Measurements from ENCODE around the gene LPCAT2.

LPCAT2 gene

DNA sequence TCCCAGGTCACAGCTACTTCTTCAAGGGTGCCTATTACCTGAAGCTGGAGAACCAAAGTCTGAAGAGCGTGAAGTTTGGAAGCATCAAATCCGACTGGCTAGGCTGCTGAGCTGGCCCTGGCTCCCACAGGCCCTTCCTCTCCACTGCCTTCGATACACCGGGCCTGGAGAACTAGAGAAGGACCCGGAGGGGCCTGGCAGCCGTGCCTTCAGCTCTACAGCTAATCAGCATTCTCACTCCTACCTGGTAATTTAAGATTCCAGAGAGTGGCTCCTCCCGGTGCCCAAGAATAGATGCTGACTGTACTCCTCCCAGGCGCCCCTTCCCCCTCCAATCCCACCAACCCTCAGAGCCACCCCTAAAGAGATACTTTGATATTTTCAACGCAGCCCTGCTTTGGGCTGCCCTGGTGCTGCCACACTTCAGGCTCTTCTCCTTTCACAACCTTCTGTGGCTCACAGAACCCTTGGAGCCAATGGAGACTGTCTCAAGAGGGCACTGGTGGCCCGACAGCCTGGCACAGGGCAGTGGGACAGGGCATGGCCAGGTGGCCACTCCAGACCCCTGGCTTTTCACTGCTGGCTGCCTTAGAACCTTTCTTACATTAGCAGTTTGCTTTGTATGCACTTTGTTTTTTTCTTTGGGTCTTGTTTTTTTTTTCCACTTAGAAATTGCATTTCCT is 3.4 kb upstream of the LPCAT2 start:
- no peak for DNase-seq

DNA sequence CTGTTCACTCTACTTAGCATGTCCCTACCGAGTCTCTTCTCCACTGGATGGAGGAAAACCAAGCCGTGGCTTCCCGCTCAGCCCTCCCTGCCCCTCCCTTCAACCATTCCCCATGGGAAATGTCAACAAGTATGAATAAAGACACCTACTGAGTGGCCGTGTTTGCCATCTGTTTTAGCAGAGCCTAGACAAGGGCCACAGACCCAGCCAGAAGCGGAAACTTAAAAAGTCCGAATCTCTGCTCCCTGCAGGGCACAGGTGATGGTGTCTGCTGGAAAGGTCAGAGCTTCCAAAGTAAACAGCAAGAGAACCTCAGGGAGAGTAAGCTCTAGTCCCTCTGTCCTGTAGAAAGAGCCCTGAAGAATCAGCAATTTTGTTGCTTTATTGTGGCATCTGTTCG is 2.8 kb upstream of the LPCAT2 start:
- DNase-seq = no peak

DNA sequence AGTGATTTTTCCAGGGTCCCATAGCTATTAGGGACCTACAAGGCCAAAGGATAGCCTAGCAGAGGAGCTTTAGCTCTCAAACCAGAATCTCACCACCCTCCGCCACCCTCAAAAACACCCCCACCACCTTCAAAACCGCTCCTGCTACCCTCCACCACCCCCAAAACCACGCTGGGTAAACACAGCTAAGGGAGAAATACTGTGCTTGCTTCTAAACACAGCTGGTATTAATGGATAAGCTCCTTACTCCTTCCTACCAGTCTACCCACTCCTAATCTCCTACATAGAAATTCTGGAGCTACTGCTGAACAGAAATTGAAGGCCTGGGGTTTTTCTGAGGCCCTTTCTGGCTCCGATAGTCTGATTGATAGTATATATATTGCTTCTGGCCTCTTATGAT is 2.2 kb upstream of the LPCAT2 start:
- DNase-seq = no peak

DNA sequence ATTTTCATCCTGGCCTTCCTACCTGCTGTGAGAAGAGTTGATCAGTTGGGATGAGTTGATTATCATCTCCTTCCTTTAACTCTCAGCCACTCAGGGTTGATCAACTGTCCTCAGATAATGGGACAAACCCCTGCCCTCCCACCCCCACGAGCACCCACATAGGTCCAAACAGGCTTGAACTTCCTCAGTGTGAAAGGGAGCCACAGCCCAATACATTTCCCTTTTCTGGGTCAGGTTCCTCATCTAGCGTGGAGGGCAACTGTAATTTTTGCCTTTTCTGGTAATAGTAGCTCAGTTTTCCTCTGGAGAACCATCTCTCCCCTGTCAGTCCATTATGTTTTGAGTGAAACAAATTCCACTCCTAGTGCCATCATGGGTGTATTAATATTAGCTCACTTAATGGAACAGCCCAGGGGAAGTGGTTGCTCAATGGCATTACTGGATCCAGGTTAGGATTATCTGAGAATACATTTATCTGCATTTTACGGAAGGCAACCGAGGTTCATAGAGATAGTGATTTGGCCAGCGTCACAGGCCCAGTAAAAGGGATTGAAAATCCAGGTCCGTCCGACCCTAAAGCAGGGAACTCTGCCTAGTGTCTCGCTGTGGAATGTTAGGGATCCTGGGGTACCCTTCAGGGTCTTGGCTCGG is 476 bp upstream of the LPCAT2 start:
- DNase-seq = no peak

DNA sequence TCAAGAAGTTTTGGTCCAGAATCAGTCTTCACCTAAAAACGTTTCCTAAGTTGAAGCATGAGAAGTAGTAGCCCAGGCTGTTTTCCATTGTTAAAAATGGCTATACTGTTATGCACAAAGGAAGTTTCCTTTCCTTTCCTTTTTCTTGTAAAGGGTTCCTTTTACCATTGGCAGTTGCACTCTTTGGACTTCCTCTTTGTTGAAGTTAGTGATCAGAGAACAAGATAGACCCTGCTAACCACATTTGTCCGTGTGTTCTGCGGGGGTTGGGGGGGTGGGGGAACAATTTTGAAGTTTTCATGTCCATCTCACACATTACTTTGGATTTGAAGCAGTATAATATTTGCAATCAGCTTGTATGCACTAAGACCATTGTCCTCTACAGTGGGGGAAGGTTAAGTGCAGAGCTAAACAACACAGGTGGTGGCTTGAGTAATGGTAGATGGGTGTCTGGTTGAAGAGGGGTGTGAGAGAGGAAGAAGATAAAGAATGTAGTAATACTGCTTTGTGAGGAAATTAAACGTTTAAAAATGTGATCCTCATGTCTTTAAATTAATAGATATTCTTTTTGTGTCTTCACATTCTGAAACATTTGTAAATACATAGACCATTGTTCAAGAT is 1.4 kb downstream of the LPCAT2 start:
- no peak for DNase-seq

DNA sequence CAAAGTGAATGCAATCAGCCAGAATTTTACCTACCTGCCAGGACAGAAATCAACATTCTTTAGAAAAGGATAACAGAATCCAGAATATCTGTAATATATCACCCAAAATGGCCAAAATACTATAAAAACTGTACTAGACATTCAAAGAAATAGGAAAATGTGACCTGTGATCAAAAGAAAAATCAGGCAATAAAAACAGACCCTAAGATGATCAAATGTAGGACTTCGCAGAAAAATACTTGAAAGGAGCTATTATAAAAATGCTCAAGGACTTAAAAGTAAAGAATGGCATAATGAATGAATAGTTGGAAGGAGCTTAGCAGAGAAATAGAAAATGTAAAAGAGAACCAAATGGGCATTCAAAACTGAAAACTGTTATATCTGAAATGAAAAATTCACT is 4.1 kb downstream of the LPCAT2 start:
- no peak for DNase-seq

DNA sequence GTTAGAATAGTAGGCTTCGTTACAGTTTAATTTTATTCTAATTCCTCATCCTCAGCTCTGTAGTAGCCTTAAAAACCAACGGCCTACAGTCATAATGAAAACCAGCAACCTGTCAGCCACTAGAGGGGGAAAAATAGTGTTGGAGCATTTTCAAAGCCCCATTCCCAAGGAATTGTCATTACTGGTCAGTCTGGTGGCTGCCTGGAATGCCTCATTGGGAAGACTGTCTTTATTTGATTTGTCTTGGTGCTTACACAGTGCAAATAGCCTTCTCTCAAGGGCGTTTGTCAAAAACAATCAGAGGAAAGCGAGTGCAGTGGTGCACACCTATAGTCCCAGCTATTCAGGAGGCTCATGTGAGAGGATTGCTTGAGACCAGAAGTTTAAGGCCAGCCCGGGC is 4.7 kb downstream of the LPCAT2 start:
- no peak for DNase-seq

DNA sequence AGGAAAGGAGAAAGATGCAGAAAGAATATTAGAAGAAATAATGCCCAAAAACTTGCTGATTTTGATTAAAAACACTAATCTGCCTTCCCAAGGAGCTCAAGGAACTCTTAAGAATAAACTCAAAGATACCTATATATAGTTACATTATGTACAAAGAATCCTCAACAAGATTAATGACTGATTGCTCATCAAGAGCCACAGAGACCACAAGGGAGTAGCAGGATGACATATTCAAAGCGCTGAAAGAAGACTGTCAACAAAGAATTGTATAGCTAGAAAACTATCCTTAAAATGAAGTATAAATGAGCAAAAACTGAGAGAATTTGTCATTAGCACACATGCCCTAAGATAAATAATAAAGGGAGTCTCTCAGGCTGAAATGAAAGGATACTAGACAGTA is 6.2 kb downstream of the LPCAT2 start:
- DNase-seq = no peak

DNA sequence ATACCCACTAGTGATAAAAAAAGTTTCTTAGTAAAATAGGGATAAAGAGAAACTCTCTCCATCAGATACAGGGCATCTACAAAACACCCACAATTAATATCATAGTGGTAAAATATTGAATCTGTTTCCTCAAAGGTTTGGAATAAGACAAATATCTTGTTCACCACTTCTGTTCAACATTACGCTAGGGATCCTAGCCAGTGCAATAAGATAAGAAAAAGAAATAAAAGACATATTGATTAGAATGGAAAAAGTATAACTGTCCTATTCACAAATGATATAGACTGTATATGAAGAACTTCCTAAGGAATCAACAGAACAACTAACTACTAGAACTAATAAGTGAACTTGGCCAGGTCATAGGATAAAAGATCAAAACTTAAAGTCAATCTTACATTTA is 12.9 kb downstream of the LPCAT2 start:
- no peak for DNase-seq

DNA sequence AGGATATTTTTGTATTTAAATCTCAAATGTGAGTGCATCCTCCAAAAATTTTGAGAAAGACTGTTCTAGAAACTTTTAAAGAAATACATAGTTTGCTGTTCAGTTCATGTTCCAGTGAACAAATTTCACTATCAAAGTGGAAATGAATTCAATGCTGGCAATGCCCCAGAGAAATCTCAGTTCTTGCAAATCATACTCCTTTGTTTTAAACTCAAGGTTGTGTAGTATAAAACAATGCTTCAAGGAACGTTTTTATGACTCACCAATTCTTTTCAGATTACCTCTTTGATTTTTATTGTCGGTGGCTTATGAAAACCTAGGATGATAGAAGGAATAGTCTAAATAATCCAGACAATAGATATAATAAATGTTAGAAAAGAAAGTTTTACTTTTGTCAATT is 17.6 kb downstream of the LPCAT2 start:
- no peak for DNase-seq

DNA sequence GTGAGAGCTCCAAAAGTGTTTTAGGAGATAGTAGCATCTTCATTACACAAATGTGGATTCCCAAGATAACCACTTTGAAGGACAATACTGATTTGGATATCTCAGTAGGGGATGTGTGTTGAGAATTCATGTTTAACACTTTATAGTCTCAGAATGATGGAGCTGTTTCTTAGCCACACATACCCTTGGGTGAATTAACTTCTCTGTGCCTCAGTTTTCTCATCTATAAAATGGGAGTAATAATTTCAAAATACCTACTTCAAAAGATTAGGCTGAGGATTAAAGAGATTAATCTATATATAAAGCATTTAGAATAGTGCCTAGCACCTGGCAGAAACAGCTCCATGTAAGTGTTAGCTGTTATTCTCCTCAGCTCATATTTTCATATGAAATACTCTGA is 19.0 kb downstream of the LPCAT2 start:
- DNase-seq = no peak

DNA sequence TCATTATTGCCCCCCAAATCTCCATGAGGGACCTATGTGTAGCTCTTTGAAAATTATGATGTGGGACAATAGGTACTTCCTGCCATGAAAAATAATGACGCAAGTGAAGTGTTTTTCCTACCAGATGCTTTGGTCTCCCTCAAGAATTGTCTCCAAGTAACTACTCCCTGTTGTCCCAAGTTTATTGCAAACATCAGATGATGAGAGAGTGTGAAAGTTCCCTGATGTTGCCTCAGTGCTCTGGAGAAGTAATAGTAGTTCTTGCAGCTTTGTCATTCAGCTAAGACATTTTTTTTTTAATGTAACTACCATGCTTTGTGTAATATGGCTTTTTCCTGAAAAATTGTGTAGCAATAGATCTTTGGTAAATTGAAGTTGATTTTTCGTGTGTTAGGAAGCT is 20.1 kb downstream of the LPCAT2 start:
- no peak for DNase-seq

DNA sequence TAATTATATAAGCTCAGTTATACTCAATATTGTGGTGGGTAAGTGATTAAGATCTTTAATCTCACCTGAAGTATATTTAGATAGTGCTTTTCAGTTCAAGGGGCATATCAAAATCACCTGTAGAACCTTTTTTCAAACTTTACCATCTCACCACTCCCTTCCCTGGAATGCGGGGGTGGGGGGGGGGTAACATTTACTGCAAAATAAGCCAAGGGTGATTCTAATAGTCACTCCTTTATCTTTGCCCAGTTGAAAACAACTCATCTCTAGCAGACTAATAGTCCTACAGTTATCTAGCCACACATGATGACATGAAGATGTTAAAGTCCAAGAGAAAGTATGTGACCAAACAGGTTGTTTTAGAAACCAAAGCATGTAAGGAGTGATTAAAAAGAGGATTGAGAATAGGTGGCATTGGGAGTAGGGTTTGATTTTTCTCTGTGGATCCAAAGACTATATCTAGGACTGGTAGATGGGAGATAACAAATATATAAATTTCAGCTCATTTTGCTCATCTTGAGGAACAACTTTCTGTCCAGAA is 21.5 kb downstream of the LPCAT2 start:
- DNase-seq = no peak

DNA sequence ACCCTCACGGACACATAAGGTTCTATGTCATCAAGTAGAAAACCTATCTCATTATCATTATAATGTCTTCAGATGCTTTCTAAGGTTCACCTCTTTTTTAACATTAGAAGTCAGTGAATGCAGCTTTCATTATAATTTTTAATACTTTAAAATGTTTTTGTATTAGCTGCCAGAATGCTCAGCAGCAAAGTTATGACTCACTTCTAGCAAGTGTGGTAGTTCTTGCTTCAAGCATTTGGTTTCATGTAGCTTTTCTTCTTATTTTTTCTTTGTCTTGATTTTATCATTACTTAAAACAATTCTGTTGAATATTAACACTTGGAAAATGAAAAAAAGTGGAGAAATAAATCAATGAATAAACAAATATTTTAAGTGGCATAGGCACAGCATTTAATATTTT is 23.4 kb downstream of the LPCAT2 start:
- DNase-seq = no peak

DNA sequence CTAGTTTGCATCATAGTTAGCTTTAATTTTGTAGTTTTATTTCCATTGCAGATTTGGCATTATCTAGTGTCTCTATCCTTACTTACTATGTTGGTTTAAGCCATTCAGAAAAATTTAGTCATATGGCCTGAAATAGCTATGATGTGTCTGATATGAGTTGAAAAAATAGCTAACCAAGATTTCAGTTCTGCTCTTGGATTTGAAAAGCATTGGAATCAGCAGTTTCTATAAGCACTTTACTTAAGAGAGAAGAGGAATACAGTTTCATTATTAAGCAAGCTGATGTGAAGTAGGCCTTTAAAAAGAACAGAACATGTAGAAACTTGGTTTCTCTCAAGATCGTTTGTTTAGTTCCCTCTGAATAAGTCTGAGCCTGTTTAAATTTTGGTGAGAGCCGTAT is 25.9 kb downstream of the LPCAT2 start:
- DNase-seq = no peak

DNA sequence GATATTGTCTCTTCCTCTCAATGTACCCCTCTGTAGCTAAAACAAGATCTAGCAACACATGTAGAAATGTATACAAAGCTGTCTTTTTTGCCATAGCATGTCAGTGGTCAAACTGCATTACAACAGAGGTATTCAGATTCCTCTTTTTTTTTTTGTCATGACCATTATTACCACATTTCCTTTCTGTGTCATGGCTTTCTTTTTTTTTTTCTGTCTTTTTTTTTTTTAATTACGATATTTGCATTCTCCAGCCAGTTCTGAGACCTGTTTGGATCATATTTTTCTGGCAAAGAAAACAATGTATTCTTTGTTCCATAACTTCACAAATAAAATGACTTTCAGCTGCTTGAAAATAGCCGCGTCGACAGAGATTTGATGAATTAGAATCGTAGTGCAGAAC is 30.2 kb downstream of the LPCAT2 start:
- no peak for DNase-seq

DNA sequence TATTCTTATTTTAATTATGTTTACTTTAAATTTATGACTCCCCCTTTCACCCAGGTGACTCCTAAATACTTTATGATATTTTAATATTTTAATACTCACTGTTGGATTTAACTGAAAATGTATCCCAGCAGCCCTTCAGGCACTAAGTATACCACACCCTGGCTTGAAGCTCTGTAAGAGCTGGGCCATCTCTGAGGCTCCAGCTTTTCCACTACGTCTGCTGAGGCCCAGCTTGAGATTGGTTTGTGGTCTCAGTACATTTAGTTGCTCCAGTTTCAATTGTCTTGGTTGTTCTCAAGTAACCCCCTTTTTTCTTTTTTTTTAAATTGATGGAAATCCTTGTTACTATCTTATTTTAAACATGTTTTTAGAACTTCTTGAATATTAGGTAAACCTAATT is 30.6 kb downstream of the LPCAT2 start:
- DNase-seq = no peak

DNA sequence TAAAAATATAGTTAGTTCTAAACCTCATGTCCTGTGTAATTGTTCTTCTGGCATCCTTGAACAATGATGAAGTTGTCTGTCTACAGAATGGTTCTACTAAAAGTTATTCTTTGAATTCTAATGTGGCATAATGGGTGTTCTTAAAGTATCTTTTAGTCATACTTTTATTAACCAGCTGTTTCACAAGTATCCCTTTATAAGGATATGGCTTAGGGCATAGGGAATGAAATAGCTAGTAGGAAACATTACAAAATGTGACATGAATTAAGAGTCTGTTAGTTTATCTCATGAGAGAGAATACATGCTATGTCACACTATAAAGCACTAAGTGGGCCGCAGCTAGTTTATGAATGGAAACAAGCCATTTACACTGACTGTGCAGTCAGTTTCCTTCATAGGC is 31.3 kb downstream of the LPCAT2 start:
- no peak for DNase-seq

DNA sequence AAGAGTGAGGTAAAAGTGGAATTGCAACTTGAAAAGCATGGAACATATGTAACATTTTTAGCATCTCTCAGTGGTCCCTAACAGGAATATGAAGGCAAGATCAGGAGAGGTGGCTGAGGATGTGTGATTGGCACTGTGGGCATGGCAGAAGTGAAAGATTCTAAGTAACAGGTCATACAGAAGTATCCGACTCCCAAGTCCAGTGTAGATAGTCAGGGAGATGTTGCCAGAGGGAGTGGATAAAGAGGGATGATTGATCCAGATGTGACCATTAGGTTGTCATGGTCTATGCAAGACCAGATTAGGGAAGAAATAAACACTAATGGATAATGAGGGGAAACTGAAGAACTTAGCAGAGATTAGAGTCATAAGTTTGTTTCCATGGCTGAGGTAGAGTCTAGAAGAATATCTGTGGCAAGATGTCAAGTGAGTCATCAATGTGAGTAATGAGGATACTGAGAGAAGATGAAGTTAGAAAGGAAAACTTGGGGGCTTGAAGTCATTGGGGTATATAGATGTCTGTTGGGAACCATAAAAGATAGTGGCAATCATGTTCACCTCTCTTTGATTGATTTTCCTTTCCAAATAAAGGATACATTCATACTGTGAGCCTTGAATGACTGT is 33.7 kb downstream of the LPCAT2 start:
- no peak for DNase-seq

DNA sequence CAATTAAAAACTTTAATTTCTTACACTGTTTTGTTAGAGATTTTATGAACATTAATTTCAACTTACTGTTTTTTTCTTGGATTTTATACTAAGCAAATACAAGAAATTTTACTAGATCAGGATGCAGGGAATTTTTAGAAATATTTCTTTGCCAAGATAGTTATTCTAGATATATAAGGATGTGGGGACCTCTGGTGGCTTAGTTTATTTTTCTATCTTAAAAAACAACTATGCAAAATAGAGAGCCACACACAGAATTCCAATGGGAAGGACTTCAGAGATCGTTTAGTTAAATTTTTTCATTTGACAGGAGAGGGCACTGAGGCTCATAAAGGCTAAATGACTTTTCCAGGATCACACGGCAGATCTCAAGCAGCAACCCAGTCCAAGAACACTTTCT is 34.6 kb downstream of the LPCAT2 start:
- peak; percentile 53 for DNase-seq

DNA sequence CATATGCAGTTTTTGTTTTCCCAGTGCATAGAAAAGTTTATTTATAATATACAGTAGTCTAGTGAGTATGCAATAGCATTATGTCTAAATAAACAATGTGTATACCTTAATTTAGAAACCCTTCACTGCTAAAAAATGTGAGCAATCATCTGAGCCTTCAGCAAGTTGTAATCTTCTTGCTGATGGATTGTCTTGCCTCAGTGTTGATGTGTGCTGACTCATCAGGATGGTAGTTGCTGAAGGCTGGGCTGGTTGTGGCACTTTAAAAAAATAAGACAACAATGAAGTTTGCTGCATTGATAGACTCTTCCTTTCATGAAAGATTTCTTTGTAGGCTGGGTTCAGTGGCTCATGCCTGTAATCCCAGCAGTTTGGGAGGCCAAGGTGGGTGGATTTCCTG is 43.7 kb downstream of the LPCAT2 start:
- no peak for DNase-seq

DNA sequence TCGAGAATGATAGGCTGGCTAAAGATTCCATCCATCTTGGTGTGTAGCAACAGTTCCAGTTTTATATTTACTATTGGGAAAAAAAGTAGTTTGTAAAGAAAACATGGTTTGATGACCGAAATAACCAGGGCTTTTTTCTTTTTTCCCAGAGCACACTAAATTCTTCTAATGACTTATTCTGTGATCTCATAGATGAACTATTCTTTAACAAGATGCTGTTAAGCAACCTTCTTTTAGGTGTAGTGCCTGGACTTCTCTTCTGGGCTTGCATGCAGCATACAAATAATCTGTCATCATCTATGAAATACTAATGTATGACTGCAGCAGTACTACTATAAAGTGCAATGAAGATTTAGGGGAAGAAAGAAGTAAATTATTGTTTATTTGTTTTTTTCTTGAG is 46.6 kb downstream of the LPCAT2 start:
- DNase-seq = no peak

DNA sequence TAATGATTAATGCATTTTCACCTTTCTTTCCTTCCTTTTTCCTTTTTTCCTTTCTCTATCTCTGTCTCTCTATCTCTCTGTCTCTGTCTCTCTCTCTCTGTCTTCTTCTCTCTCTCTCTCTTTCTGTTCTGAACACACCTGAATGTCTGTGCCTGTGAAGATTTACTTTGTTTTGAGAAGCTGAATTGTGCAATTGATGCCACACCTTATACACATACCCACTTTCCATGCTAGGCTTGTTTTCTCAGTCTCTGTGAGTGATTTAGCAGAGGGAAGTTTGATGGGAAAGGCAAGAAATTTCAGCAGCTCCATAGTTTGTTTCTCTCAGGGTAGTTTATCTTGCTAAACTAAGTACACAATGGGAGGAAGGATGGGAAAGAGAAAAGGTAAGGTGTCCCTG is 48.3 kb downstream of the LPCAT2 start:
- no peak for DNase-seq

DNA sequence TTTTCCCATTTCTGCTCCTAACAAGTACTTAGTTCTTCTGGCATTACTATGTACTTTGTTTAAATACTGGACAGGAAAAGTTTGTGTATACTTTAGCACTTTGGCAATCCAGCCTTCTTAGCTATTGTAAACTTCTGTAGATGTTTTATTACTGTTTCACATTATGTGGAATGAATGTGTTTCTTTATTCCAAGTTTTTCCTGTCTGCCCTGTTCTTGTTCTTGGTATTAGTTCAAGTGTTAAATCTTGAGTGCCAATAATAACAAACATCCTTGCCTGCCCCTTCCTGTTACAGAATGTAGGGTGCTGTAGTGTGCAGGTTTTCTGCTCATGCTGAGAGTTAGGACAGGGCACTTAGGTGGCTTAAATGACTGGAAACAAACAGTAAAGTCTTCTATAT is 50.4 kb downstream of the LPCAT2 start:
- no peak for DNase-seq
